GM12892 (cell line): ENCODE results near the gene DOCK2.

Experiments used
- POLR2A ChIP-seq: IDR thresholded peaks from 2 replicates; pipeline ENCODE4 v1.6.1; 2011; ENCODE audit warnings: low read depth, low read length, control low read depth
- POLR2AphosphoS5 ChIP-seq: IDR thresholded peaks from 2 replicates; pipeline ENCODE4 v1.6.1; 2011; ENCODE audit warnings: low read depth, low read length, control low read depth
- TAF1 ChIP-seq: IDR thresholded peaks from 2 replicates; pipeline ENCODE4 v1.6.1; 2011; ENCODE audit warnings: low read depth, mild to moderate bottlenecking, control low read depth, low read length, borderline replicate concordance

GRCh38 chr5:169791251-169791650 is 154.2 kb downstream of the DOCK2 start:
- no peak for TF ChIP-seq POLR2A
- no peak for TF ChIP-seq POLR2AphosphoS5
- TF ChIP-seq TAF1: no peak
